GM18517 (cell line): ENCODE measurements around the gene MET.
"Not testable (repeated sequence)": the region's sequence is repeated elsewhere in the genome, so short reads cannot be mapped to it uniquely, and the experiment has no call there.

Experiments used
- ATAC-seq: cut with Tn5 transposase; IDR thresholded peaks from one replicate; pipeline ENCODE4 v1.9.1; 2021; ENCODE audit warnings: mild to moderate bottlenecking, moderate library complexity; ENCODE audit not compliant: unreplicated experiment

The MET gene

GRCh38 chr7:116671681-116672595 lies at the start of gene MET:
TSS of gene MET (plus strand) at chr7:116672196. CDS start at chr7:116699085, 26,889 bp downstream.
- peak; percentile 89 for ATAC-seq

- no peak for ATAC-seq
These were observed 45.1 kb upstream of the MET start for GRCh38 chr7:116626886-116627285.

DNA sequence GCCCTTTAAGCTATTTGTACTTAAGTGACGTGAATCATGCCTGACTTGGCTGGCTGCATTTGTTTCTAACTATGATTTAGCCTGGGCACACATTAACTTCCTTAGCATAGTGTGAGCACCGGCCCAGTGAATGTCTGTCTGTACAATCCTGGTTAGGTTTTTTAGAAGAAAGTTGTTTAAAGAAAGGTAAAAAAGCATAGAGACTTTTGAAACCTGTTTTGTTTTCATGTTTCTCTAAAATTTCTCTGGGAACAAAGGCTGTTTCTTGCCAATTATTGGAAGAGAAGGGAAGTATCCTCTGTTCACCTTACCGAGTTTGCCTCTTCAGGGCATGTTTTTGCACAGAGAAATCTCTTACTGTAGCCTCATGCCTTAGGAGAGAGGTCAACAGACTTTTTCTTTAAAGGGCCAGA lies 42.9 kb upstream of the MET start:
- no peak for ATAC-seq

DNA sequence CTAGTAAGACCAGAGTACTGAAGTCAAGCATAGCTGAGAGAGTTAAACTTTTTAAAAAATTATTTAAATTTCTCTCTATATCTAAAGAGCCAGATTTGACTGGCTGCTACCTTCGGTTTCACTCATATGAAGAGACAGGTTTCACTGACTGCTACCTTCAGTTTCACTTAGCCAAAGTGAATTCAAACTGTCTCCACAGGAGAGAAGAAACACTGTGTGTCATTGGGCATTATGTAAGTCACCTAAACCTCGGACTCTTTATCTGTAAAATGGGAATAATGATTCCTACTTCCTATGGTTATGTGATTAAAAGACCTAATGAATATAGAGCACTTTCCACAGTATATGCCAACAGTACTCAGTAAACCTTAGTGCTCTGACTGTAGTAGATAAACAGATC lies 41.6 kb upstream of the MET start:
- peak; percentile 97 for ATAC-seq

DNA sequence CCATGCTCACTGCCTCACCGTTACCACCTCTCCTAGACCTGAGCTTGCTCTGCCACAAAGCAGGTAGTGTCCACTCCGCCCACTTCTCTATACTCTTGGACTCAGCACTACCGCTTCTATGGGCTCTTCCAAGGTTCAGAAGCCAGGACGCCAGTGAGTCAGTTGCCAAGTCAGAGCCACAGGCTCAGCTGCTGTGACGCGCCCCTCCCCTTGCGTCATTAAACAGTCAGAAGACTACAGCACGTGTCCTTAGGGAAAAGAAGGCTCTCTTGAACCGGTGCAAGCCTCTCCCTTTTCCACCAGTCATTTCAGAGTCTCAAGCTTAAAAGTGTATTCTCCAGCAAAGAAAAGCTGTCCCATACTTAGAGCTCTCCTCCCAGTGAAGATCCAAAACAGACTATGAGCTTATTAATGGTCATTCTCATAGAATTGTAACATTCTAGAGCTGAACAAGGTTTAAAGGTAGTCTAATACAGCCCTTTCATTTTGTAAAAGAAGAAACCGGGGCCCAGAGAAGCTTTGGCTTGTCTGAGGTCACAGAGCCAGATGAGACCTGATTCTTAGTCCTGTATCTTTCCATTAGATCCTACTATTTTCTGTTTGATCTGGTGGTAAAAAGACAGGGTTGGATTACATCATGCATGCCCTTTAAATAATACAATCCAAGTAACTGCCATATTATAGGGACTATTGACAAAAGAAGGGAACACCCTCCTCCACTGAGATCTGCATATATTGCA lies 40.9 kb upstream of the MET start:
- ATAC-seq: peak; percentile 1

DNA sequence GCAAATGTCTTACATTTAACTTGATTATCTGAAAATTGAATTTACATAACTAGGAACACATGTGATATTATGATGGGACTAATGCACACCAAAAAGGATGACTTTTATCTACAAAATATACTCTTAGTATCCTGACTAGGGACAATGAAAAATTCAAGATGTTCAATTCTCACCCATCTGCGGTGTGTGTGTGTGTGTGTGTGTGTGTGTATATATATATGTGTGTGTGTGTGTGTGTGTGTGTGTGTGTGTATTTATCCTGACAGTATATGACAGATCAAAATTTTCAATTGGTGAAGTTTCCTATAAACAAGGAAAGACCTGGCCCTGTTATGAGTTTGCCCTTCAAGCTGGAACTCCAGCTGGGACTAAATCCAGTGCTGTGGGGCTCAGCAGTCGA lies 40.3 kb upstream of the MET start:
- no peak for ATAC-seq

DNA sequence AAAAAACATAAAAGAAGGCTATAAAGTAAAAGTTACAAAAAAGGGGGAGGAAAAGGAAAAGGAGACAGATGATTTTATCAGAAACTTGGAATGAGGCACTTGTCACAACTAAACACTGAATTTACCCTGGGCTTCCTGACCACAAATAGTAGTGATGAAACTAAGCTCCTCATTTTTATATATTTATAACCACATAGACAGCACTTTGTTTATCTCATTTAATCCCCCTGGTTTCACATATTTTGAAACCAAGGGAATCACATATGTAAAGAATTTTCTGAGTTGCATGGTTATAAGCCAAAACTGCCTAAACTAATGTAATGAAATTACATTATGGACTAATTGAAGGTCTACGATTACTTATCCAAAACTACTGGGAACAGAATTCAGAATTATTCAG lies 39.6 kb upstream of the MET start:
- no peak for ATAC-seq

DNA sequence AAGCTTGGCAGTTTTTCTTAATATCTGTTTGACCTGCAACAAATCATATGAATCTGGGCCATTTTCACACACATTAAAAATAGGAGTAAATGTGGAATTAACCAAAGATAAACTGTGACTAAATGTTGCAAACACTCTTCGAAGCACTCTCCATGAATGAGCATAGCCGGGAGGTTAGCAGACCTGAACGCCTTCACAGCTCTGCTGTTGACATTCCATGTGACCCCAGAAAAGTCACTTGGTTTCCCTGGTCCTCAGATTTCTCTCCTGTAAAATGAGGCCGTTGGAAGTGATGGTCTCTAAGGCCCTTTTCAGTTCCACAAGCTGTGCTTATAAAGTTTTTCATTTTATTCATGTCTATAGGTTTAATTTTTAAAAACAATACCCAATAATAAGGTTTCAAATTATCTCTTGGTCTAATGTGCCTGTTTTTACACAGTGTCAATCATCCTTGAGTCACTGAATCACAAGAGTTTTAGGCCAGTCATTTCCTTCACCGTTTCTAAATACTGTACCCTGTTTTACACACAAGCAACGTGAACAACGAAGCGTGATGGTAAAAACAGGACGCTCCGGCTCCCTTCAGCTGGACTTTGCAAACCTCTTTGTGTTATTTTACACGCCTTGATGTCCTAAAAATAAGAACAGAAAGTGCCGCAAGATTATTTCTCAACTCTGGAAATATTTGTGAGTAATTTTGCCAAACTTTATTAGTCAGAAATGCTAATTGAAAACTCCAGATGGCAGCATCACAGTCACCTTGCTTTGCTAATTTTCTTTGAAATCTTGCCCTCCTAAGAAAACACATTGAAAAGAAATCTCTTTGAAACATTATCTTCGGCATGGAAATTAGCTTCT lies 38.6 kb upstream of the MET start:
- peak; percentile 35 for ATAC-seq

DNA sequence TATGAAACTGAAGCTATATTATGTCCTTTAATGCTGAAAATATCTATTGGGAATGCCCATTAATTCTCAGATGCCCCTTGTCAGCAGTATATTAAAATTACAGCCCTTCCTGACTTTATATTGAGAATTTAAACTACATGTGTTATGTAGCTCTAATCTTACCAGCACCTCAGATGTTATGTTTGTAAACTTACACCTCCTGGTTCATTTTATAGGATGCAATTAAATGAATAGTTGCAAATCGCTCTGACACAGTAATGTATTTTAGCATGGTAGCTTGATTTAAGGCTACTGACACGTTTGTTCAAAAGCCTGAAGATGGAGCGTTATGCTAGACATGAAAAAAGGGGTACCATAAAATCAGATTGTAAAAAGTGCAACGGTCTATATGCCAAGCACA lies 35.0 kb upstream of the MET start:
- ATAC-seq: no peak

GRCh38 chr7:116638592-116638991 lies 33.4 kb upstream of the MET start:
- not testable (repeated sequence) for ATAC-seq

DNA sequence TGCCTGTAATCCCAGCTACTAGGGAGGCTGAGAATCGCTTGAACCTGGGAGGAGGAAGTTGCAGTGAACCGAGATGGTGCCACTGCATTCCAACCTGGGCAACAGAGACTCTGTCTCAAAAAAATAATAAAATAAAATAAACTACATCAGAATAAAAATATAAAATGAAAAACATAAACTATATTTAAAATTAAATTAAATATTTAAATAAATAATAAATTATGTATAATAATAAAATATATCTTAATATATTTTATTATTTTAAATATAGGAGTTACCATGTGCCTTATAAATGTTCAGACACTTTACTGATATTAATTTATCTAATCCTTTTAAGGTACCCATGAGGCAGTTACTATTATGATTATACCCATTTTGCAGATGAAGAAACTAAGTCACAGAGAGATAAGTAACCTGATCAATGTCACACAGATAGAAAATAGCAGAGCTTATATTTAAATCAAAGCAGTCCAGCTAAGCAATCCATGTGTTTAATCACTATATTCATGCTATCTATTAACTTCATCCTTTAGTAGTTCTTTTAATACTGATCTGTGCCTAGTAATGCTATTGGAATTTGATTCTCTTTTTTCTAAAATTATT lies 30.3 kb upstream of the MET start:
- ATAC-seq: no peak

- not testable (repeated sequence) for ATAC-seq
These were observed 28.8 kb upstream of the MET start for GRCh38 chr7:116643148-116643547.

DNA sequence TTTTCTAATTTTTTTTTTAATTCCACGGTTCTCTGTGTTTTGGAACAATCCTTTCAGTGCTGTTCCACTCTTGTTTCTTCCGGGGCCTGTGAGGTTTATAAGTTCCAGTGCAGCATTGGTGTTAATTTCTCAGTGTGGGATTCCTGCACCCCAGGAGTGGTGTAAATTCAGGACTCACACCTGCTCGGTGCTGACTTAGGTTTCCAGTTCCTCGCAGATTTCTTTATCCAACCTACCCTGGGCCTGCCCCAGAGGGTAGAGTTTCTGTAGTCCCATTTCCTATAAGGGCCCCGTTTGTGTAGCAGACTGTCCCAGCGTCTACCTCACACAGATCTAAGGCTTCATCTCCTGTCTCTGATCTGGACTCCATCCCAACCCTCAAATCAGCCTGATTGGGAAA lies 27.4 kb upstream of the MET start:
- ATAC-seq: no peak

DNA sequence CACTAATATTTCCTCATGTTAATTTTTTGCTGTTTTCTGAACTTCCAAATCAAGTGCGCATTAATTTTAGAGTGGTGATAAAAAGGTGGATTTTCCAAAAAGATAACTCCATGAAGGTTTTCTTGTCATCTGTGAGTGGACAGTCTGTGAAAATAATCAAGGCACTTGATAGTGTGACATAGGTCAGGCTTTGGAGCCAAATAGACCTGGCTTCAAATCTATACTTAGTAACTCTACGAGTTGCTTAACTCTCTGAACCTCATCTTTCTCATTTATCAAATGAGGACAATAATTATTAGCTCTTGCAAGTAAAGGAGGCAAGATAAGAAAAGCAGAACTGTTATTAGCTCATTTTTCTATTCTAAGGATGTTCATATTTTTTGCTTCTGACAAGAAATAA lies 24.7 kb upstream of the MET start:
- no peak for ATAC-seq

- no peak for ATAC-seq
These were observed 24.1 kb upstream of the MET start for GRCh38 chr7:116647861-116648260.

DNA sequence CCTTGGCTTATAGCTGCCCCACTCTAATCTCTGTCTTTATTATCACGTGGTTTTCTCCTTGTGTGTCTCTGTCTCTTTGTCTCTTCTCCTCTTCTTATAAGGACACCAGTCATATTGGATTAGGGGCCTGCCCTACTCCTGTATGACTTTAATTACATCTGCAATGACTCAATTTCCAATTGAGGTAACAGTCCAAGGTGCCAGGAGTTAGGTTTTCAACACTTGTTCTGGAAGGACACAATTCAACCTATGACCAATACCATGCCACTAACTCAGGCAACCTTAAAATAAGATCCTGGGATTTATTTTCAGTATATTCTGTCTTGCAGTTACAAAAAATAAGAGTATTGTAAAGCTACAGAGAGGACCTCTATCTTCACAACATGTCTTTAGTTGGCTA lies 21.6 kb upstream of the MET start:
- ATAC-seq: no peak

DNA sequence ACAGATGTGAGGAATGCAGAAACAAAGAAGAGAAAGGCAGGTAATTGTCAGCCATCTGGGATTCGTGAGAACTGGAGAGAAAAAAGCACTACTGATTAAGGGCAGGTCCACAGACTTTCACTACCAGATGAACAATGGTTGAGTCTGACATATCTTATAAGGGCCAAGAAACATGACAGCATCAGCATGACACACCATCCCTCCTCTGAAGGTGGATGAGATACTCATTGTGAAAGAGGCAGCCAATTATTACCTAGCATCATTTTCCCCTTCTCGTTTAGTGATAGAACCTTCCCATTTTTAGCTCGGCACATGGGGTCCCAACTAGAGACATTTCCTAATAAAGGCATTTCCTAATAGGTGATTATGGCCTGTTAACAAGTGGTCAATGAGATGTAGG lies 19.2 kb upstream of the MET start:
- ATAC-seq: no peak

- ATAC-seq: no peak
These were observed 18.8 kb upstream of the MET start for GRCh38 chr7:116653204-116653603.

GRCh38 chr7:116653646-116654045 lies 18.4 kb upstream of the MET start:
- ATAC-seq: no peak

GRCh38 chr7:116659248-116659647 lies 12.7 kb upstream of the MET start:
- not testable (repeated sequence) for ATAC-seq

DNA sequence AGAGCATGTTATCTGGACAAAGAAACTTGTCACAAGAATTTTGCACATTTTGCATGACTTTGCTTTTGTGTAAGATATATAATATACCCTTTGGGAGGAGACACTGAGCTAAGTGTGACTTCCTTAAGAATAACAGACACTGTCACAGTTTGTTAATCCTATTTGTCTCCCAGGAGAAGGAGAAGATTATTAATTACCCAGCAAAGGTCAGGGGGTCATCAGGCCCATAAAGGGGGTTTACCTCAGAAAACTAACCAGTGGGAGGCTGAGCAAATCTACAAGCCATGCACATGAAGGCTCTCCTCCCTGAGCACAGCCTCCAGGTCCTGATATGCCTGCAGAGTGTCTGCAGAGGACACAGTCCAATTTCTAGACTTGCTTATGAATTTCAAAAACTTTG lies 10.1 kb upstream of the MET start:
- no peak for ATAC-seq
